C4-2B (cell line): ENCODE measurements around the gene NRP1.

Experiments used
- ZFX ChIP-seq: fragments of 450-650 bp; IDR thresholded peaks from 2 replicates; pipeline ENCODE4 v1.6.1; 2017
- TF ChIP-seq, protein P1 (sequence below): fragments of 450-650 bp; conservative IDR thresholded peaks from 2 replicates; pipeline ENCODE4 v1.5.1; 2017; ENCODE audit warnings: mild to moderate bottlenecking

DNA sequence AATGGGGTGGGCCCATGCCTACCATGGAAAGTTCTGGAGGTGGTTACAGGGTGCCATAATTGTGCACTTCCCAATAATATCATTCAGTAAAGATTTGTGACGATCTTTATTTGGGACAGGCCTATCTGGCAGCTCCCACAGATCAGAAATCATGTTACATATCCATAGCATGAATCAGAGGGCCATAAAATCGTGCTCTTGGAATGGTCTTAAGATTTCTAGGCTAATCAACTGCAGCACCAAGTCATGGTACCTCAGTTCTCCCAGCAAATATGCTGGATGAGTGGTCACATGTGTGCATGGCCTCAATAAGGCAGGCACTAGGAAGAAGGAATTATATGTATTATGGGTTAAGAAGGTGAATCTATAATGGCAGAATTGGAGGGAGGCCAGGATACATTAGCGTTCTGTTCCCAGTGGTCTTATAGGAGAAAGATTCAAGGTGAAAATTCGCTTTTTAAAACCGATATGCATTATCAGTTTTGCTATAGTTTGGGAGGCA is 134.7 kb downstream of the NRP1 start:
- TF ChIP-seq, protein P1, sequence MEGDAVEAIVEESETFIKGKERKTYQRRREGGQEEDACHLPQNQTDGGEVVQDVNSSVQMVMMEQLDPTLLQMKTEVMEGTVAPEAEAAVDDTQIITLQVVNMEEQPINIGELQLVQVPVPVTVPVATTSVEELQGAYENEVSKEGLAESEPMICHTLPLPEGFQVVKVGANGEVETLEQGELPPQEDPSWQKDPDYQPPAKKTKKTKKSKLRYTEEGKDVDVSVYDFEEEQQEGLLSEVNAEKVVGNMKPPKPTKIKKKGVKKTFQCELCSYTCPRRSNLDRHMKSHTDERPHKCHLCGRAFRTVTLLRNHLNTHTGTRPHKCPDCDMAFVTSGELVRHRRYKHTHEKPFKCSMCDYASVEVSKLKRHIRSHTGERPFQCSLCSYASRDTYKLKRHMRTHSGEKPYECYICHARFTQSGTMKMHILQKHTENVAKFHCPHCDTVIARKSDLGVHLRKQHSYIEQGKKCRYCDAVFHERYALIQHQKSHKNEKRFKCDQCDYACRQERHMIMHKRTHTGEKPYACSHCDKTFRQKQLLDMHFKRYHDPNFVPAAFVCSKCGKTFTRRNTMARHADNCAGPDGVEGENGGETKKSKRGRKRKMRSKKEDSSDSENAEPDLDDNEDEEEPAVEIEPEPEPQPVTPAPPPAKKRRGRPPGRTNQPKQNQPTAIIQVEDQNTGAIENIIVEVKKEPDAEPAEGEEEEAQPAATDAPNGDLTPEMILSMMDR: no peak
- TF ChIP-seq ZFX: no peak
